DOHH2 (cell line): ENCODE measurements around the gene RAD52.

Source experiments
- EZH2phosphoT487 ChIP-seq: fragments of 200-600 bp; sonication (generic); IDR thresholded peaks from 2 replicates; pipeline ENCODE4 v1.6.1; 2017; ENCODE audit warnings: borderline replicate concordance, mild to moderate bottlenecking, antibody characterized with exemption, low read length, moderate library complexity, mixed read lengths
- TF ChIP-seq, protein P1 (sequence below): fragments of 200-600 bp; sonication (generic); IDR thresholded peaks from one replicate; pipeline ENCODE4 v1.5.1; 2014; ENCODE audit warnings: antibody characterized with exemption, mild to moderate bottlenecking, low read depth, low read length; ENCODE audit not compliant: poor library complexity, severe bottlenecking

DNA sequence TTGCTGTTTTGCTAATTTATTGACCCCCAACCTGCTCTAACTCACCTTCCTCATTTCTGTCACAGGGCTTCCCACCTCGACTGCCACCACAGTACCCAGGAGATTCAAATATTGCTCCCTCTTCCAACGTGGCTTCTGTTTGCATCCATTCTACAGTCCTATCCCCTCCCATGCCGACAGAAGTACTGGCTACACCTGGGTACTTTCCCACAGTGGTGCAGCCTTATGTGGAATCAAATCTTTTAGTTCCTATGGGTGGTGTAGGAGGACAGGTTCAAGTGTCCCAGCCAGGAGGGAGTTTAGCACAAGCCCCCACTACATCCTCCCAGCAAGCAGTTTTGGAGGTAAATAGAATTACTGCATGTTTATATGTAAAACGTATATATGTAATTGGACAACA lies 68.8 kb downstream of the RAD52 start:
- TF ChIP-seq, protein P1, sequence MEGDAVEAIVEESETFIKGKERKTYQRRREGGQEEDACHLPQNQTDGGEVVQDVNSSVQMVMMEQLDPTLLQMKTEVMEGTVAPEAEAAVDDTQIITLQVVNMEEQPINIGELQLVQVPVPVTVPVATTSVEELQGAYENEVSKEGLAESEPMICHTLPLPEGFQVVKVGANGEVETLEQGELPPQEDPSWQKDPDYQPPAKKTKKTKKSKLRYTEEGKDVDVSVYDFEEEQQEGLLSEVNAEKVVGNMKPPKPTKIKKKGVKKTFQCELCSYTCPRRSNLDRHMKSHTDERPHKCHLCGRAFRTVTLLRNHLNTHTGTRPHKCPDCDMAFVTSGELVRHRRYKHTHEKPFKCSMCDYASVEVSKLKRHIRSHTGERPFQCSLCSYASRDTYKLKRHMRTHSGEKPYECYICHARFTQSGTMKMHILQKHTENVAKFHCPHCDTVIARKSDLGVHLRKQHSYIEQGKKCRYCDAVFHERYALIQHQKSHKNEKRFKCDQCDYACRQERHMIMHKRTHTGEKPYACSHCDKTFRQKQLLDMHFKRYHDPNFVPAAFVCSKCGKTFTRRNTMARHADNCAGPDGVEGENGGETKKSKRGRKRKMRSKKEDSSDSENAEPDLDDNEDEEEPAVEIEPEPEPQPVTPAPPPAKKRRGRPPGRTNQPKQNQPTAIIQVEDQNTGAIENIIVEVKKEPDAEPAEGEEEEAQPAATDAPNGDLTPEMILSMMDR, result no peak
- no peak for TF ChIP-seq EZH2phosphoT487
